ENCODE measurements around the gene UTP25. TPM values are rescaled to one million over a fixed set of nuclear protein-coding genes. Genes with fewer than 3 reads are reported as not detected.

The UTP25 gene
- total RNA-seq, 1 experiment from 2014 or later = 19.1 TPM

- H3K27me3 Mint-ChIP-seq (ENCODE audit: unreplicated experiment) = no peaks in the 10 kb centered on the region
- H3K4me1 Mint-ChIP-seq (ENCODE audit: low read depth, unreplicated experiment) = no peaks in the 10 kb centered on the region
- no peak overlapping the region for H3K4me3 Mint-ChIP-seq (ENCODE audit: low read depth, unreplicated experiment)
- BruUV-seq (replicated peaks) = no TSS peak
- intact Hi-C loops (cut with micrococcal nuclease; ENCODE audit: unreplicated experiment) = no loop called here
- peaks cover 46% of the 10 kb centered on the region for H3K36me3 Mint-ChIP-seq (ENCODE audit: insufficient read depth, unreplicated experiment)
- H3K27ac Mint-ChIP-seq (ENCODE audit: unreplicated experiment) = peak overlapping the region; percentile 45
- peak; percentile 82 for DNase-seq
- peak; percentile 83 for TF ChIP-seq CTCF (IDR thresholded peaks at IDR 0.05; ENCODE audit: unreplicated experiment)
- CTCF ChIA-PET = interaction anchor here (0.7 to 1.6 kb wide), 4 partner anchors 10 to 142 kb away, joined by 3 to 6 read pairs (median 6); no protein-coding TSS in a partner anchor
- no peaks in the 10 kb centered on the region for H3K9me3 Mint-ChIP-seq (ENCODE audit: low read depth, unreplicated experiment)
Observed at GRCh38 chr1:209850342-209850979, 22.7 kb downstream of the UTP25 start.

- Mint-ChIP-seq H3K36me3 (ENCODE audit: insufficient read depth, unreplicated experiment) (peaks cover 42% of the 10 kb centered on the region), H3K4me1 (ENCODE audit: low read depth, unreplicated experiment) (no peaks in the 10 kb centered on the region), H3K27ac (ENCODE audit: unreplicated experiment) (no peak overlapping the region), H3K4me3 (ENCODE audit: low read depth, unreplicated experiment) (no peak overlapping the region), H3K9me3 (ENCODE audit: low read depth, unreplicated experiment) (no peaks in the 10 kb centered on the region), H3K27me3 (ENCODE audit: unreplicated experiment) (no peaks in the 10 kb centered on the region)
- TF ChIP-seq CTCF (IDR thresholded peaks at IDR 0.05; ENCODE audit: unreplicated experiment) = no peak
- DNase-seq = no peak
- intact Hi-C loops (cut with micrococcal nuclease; ENCODE audit: unreplicated experiment) = no loop called here
- CTCF ChIA-PET = no interaction called here
- BruUV-seq (replicated peaks) = no TSS peak
Observed at GRCh38 chr1:209853676-209854075, 25.9 kb downstream of the UTP25 start.

GRCh38 chr1:209854196-209854595 lies 26.4 kb downstream of the UTP25 start:
- H3K27ac Mint-ChIP-seq (ENCODE audit: unreplicated experiment) = no peak overlapping the region
- H3K27me3 Mint-ChIP-seq (ENCODE audit: unreplicated experiment) = no peaks in the 10 kb centered on the region
- no peak for DNase-seq
- intact Hi-C loops (cut with micrococcal nuclease; ENCODE audit: unreplicated experiment) = no loop called here
- no peaks in the 10 kb centered on the region for H3K9me3 Mint-ChIP-seq (ENCODE audit: low read depth, unreplicated experiment)
- CTCF ChIA-PET = no interaction called here
- peaks cover 42% of the 10 kb centered on the region for H3K36me3 Mint-ChIP-seq (ENCODE audit: insufficient read depth, unreplicated experiment)
- BruUV-seq (replicated peaks) = no TSS peak
- no peaks in the 10 kb centered on the region for H3K4me1 Mint-ChIP-seq (ENCODE audit: low read depth, unreplicated experiment)
- TF ChIP-seq CTCF (IDR thresholded peaks at IDR 0.05; ENCODE audit: unreplicated experiment) = no peak
- no peak overlapping the region for H3K4me3 Mint-ChIP-seq (ENCODE audit: low read depth, unreplicated experiment)

- CTCF ChIA-PET = no interaction called here
- Mint-ChIP-seq H3K27ac (ENCODE audit: unreplicated experiment) (no peak overlapping the region), H3K4me1 (ENCODE audit: low read depth, unreplicated experiment) (no peaks in the 10 kb centered on the region), H3K9me3 (ENCODE audit: low read depth, unreplicated experiment) (no peaks in the 10 kb centered on the region), H3K36me3 (ENCODE audit: insufficient read depth, unreplicated experiment) (peaks cover 42% of the 10 kb centered on the region), H3K4me3 (ENCODE audit: low read depth, unreplicated experiment) (no peak overlapping the region), H3K27me3 (ENCODE audit: unreplicated experiment) (no peaks in the 10 kb centered on the region)
- no peak for DNase-seq
- intact Hi-C loops (cut with micrococcal nuclease; ENCODE audit: unreplicated experiment) = no loop called here
- no peak for TF ChIP-seq CTCF (IDR thresholded peaks at IDR 0.05; ENCODE audit: unreplicated experiment)
- no TSS peak for BruUV-seq (replicated peaks)
Observed at GRCh38 chr1:209855006-209855405, 27.2 kb downstream of the UTP25 start.
